ENCODE data around the gene CEP20.

DNA sequence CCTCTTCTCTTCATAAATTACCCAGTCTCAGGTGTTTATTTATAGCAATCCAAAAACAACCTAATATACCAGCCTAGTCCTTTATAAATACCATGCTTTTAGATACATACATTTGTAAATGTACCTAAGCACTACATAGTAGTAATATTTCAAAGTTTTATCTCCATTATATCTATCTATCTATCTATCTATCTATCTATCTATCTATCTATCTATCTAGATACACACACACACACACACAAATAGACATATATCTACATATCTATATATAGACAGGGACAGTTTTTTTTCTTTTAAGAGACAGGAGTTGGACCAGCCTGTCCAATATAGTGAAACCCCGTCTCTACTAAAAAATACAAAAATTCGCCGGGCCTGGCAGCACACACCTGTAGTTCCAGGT, 5.8 kb downstream of the CEP20 start:
- no peak for TF ChIP-seq EZH2phosphoT487 (IDR thresholded peaks at IDR 0.05; ENCODE audit: insufficient read depth, low read depth)
- no peak for TF ChIP-seq EZH2 (IDR thresholded peaks at IDR 0.05; ENCODE audit: insufficient read depth, poor library complexity, severe bottlenecking)
